H9 (cell line): ENCODE results near the gene MINDY4. TPM values are rescaled to one million over a fixed set of nuclear protein-coding genes. Genes with fewer than 3 reads are reported as not detected.

ENCODE experiments used
- DNase-seq: peaks from one replicate; pipeline ENCODE4 v3.0.0-alpha.2; 2017
- H2AFZ ChIP-seq: one replicate; pipeline ENCODE4 v1.6.1; 2013; ENCODE audit warnings: mild to moderate bottlenecking, low read length, control low read depth, moderate library complexity
- H2AK5ac ChIP-seq: 2 replicates; pipeline ENCODE4 v1.6.1; 2013; ENCODE audit warnings: low read length, control low read depth, mixed read lengths; ENCODE audit not compliant: insufficient read length
- H2BK120ac ChIP-seq: one replicate; pipeline ENCODE4 v1.6.1; 2013; ENCODE audit warnings: low read depth, mild to moderate bottlenecking, low read length, control low read depth, inconsistent platforms; ENCODE audit not compliant: poor library complexity, severe bottlenecking
- H2BK12ac ChIP-seq: 2 replicates; pipeline ENCODE4 v1.6.1; 2013; ENCODE audit warnings: low read length, control low read depth, mixed read lengths, low read depth; ENCODE audit not compliant: insufficient read length
- H2BK15ac ChIP-seq: 2 replicates; pipeline ENCODE4 v1.6.1; 2013; ENCODE audit warnings: low read depth, low read length, control low read depth
- H2BK20ac ChIP-seq: one replicate; pipeline ENCODE4 v1.6.1; 2013; ENCODE audit warnings: low read depth, mild to moderate bottlenecking, low read length, control low read depth, inconsistent platforms; ENCODE audit not compliant: poor library complexity, severe bottlenecking
- H2BK5ac ChIP-seq: 2 replicates; pipeline ENCODE4 v1.6.1; 2013; ENCODE audit warnings: low read length, control low read depth, mixed read lengths; ENCODE audit not compliant: insufficient read length
- H3K14ac ChIP-seq: 2 replicates; pipeline ENCODE4 v1.6.1; 2013; ENCODE audit warnings: low read length, control low read depth; ENCODE audit not compliant: insufficient read depth
- H3K18ac ChIP-seq: 2 replicates; pipeline ENCODE4 v1.6.1; 2013; ENCODE audit warnings: low read depth, mild to moderate bottlenecking, mixed read lengths, low read length, control low read depth; ENCODE audit not compliant: insufficient read length
- H3K23ac ChIP-seq: 2 replicates; pipeline ENCODE4 v1.6.1; 2013; ENCODE audit warnings: low read length, control low read depth, mixed read lengths, low read depth; ENCODE audit not compliant: insufficient read length
- H3K23me2 ChIP-seq: 2 replicates; pipeline ENCODE4 v1.6.1; 2013; ENCODE audit warnings: low read depth, mild to moderate bottlenecking, mixed read lengths, low read length, control low read depth; ENCODE audit not compliant: insufficient read length, poor library complexity, severe bottlenecking
- H3K27ac ChIP-seq: 2 replicates; pipeline ENCODE4 v1.5.1; 2013; ENCODE audit warnings: low read length, control low read depth, mixed read lengths, low read depth; ENCODE audit not compliant: insufficient read length
- H3K27me3 ChIP-seq: 2 replicates; pipeline ENCODE4 v1.6.1; 2013; ENCODE audit warnings: low read length, control low read depth, inconsistent platforms; ENCODE audit not compliant: insufficient read depth
- H3K4ac ChIP-seq: 2 replicates; pipeline ENCODE4 v1.6.1; 2013; ENCODE audit warnings: low read depth, mild to moderate bottlenecking, control low read depth, inconsistent platforms, low read length, moderate library complexity
- H3K4me1 ChIP-seq: 2 replicates; pipeline ENCODE4 v1.6.1; 2013; ENCODE audit warnings: low read length, control low read depth, inconsistent platforms; ENCODE audit not compliant: insufficient read depth
- H3K4me2 ChIP-seq: 2 replicates; pipeline ENCODE4 v1.6.1; 2013; ENCODE audit warnings: low read length, control low read depth, mixed read lengths; ENCODE audit not compliant: insufficient read length, insufficient read depth
- H3K56ac ChIP-seq: 2 replicates; pipeline ENCODE4 v1.6.1; 2013; ENCODE audit warnings: low read depth, mild to moderate bottlenecking, mixed read lengths, low read length, control low read depth; ENCODE audit not compliant: insufficient read length
- H3K79me1 ChIP-seq: 2 replicates; pipeline ENCODE4 v1.6.1; 2013; ENCODE audit warnings: low read depth, mild to moderate bottlenecking, moderate library complexity, low read length, control low read depth, inconsistent platforms; ENCODE audit not compliant: insufficient read depth, poor library complexity, severe bottlenecking
- H3K79me2 ChIP-seq: 2 replicates; pipeline ENCODE4 v1.6.1; 2013; ENCODE audit warnings: low read length, control low read depth, inconsistent platforms; ENCODE audit not compliant: insufficient read depth
- H3K9ac ChIP-seq: 2 replicates; pipeline ENCODE4 v1.6.1; 2013; ENCODE audit warnings: low read length, control low read depth, mixed read lengths; ENCODE audit not compliant: insufficient read length; ENCODE audit errors: extremely low read depth
- H3K9me3 ChIP-seq: one replicate; pipeline ENCODE4 v1.6.1; 2013; ENCODE audit warnings: low read depth, low read length, inconsistent platforms; ENCODE audit not compliant: control insufficient read depth
- H3T11ph ChIP-seq: one replicate; pipeline ENCODE4 v1.6.1; 2013; ENCODE audit warnings: mild to moderate bottlenecking, low read length, control low read depth, inconsistent platforms
- H4K20me1 ChIP-seq: one replicate; pipeline ENCODE4 v1.6.1; 2013; ENCODE audit not compliant: control insufficient read depth, insufficient read length, insufficient read depth
- H4K5ac ChIP-seq: 2 replicates; pipeline ENCODE4 v1.6.1; 2013; ENCODE audit warnings: low read depth, mild to moderate bottlenecking, mixed read lengths, low read length, control low read depth; ENCODE audit not compliant: insufficient read length
- H4K8ac ChIP-seq: replicated peaks from 2 replicates; pipeline ENCODE4 v1.6.1; 2013; ENCODE audit warnings: low read length, control low read depth, mixed read lengths, low read depth; ENCODE audit not compliant: insufficient read length
- H4K91ac ChIP-seq: 2 replicates; pipeline ENCODE4 v1.6.1; 2013; ENCODE audit warnings: low read depth, mild to moderate bottlenecking, moderate library complexity, mixed read lengths, low read length, control low read depth; ENCODE audit not compliant: insufficient read length
- H3K27ac Mint-ChIP-seq, 3 experiments: 2 replicates in 2 of 3; 3 replicates in 1 of 3; pipeline ENCODE4 v1.8.0; 2020 to 2021; ENCODE audit warnings: mixed read lengths in 3 of 3, mild to moderate bottlenecking in 1 of 3, moderate library complexity in 1 of 3
- H3K27me3 Mint-ChIP-seq: 2 replicates; pipeline ENCODE4 v1.8.0; 2021; ENCODE audit warnings: low read depth, mild to moderate bottlenecking, moderate library complexity, mixed read lengths
- H3K36me3 Mint-ChIP-seq, 3 experiments: 2 replicates in 2 of 3; 3 replicates in 1 of 3; pipeline ENCODE4 v1.8.0; 2020 to 2021; ENCODE audit warnings: low read depth in 3 of 3, mixed read lengths in 3 of 3; ENCODE audit not compliant: insufficient read depth in 1 of 3
- H3K4me1 Mint-ChIP-seq, 2 experiments: 2 replicates each; pipeline ENCODE4 v1.8.0; 2020; ENCODE audit warnings: mixed read lengths in 2 of 2
- H3K4me3 Mint-ChIP-seq, 2 experiments: 2 replicates in 1 of 2; 3 replicates in 1 of 2; pipeline ENCODE4 v1.8.0; 2020 to 2021; ENCODE audit warnings: mild to moderate bottlenecking in 2 of 2, mixed read lengths in 2 of 2, moderate library complexity in 1 of 2
- H3K9me3 Mint-ChIP-seq, 2 experiments: 2 replicates in 1 of 2; 3 replicates in 1 of 2; pipeline ENCODE4 v1.8.0; 2020; ENCODE audit warnings: mild to moderate bottlenecking in 2 of 2, mixed read lengths in 2 of 2, moderate library complexity in 1 of 2
- CTCF ChIP-seq: fragments of 200-600 bp; sonication (generic); conservative IDR thresholded peaks from 3 replicates; pipeline ENCODE4 v1.8.0; 2021; ENCODE audit warnings: antibody characterized with exemption, mild to moderate bottlenecking
- WGBS: extraction: QIAGEN DNeasy Blood & Tissue Kit; methylation state at CpG from one replicate; pipeline ENCODE4 v1.1.7; 2013; ENCODE audit warnings: missing lambda C conversion rate, low lambda C conversion rate, mixed read lengths; ENCODE audit not compliant: insufficient read length; ENCODE audit errors: extremely low coverage; 5-methylcytosine and 5-hydroxymethylcytosine counted together
- total RNA-seq: library from RNA; stranded (reverse); gene quantifications from 2 replicates; pipeline ENCODE4 v1.2.1, GENCODE V29; 2021

Gene MINDY4
- total RNA-seq, 1 experiment from 2014 or later, result 3.1 TPM

GRCh38 chr7:30938435-30939316 lies 167.5 kb downstream of the MINDY4 start:
- Histone ChIP-seq H2AK5ac (no peak overlapping the region), H3K4ac (no peak overlapping the region), H3K9ac (no peak overlapping the region), H3K23me2 (peaks cover 3% of the 10 kb centered on the region), H3K79me1 (no peaks in the 10 kb centered on the region), H2BK20ac (no peak overlapping the region), H3K79me2 (no peaks in the 10 kb centered on the region), H3K4me1 (no peaks in the 10 kb centered on the region), H3K9me3 (no peaks in the 10 kb centered on the region), H2BK5ac (no peak overlapping the region), H3K14ac (no peak overlapping the region), H3K4me2 (peak overlapping the region; percentile 33), H4K8ac (no peak overlapping the region), H3K18ac (peak overlapping the region; percentile 18), H2BK15ac (no peak overlapping the region), H3K56ac (no peak overlapping the region), H4K20me1 (no peaks in the 10 kb centered on the region), H4K5ac (no peak overlapping the region), H3K27ac (no peak overlapping the region), H3T11ph (no peak overlapping the region), H2BK12ac (no peak overlapping the region), H3K23ac (no peak overlapping the region), H4K91ac (no peak overlapping the region), H3K27me3 (no peaks in the 10 kb centered on the region; the same call in 1 of the 2 replicates), H2BK120ac (no peak overlapping the region), H2AFZ (no peak overlapping the region)
- peak; percentile 97 for DNase-seq
- peak overlapping the region; percentile 29 to 53; a peak in 3 of 5 replicates for H3K4me3 Mint-ChIP-seq
- H3K9me3 Mint-ChIP-seq, result no peaks in the 10 kb centered on the region; a peak in 1 of 5 replicates
- no peak overlapping the region for H3K27ac Mint-ChIP-seq
- no CpG with 5 or more reads among the region's 25 CpGs for WGBS
- peak; percentile 99 for TF ChIP-seq CTCF
- peaks cover 66% of the 10 kb centered on the region for H3K27me3 Mint-ChIP-seq
- peaks cover 5 to 14% of the 10 kb centered on the region in 2 experiments for H3K4me1 Mint-ChIP-seq
- no peaks in the 10 kb centered on the region for H3K36me3 Mint-ChIP-seq
